ENCODE measurements around the gene SNCA. TPM values are rescaled to one million over a fixed set of nuclear protein-coding genes. Genes with fewer than 3 reads are reported as not detected.

Gene SNCA
- total RNA-seq, 1 donor from 2014 or later, result 52.2 TPM

- no peak for DNase-seq (ENCODE audit: extremely low read depth, low read depth, low spot score)
These were observed 79.7 kb downstream of the SNCA start for GRCh38 chr4:89757154-89757719.

DNA sequence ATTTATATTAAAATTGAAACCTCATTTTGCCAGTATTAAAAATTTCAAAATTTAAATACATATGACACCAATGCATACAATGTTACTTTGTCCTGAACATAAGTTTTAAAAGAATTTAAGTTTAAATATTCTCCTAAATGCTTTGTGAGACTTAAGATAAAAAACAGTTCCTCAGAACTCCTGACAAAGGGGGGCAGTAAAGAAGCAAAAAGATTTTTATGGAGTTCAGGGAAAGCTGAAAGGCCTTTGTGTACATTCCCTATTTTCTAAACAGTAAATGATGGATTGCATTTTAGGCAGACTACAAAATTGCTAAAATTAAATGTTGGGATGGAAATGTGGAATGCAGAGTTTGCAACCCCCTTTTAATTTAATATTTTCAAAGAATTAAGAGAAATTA is 81.7 kb downstream of the SNCA start:
- DNase-seq (ENCODE audit: extremely low read depth, low read depth, low spot score), result no peak

GRCh38 chr4:89754531-89754930 is 82.4 kb downstream of the SNCA start:
- no peak for DNase-seq (ENCODE audit: extremely low read depth, low read depth, low spot score)

DNA sequence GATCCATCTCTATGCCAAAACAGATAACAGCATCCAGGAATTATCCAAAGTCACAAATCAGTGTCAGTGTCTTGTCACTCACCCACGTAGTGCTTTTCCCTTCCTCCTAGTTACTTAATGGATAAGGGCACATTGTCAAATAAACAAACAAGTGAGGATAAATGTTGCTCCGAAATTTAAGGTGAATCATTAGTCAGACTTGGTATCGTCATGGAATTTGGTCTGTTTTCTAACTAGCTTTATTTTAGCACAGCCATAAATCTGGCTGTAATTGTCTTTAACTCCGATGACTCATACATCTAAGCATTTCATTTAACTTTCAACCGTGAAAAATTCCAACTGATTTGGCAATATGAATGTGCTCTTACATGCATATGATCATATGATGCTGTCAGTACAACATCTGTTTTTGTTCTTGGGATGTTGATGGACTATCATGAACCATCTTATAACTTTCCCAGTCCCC is 83.3 kb downstream of the SNCA start:
- DNase-seq (ENCODE audit: extremely low read depth, low read depth, low spot score), result peak; percentile 97

GRCh38 chr4:89752932-89753598 is 83.9 kb downstream of the SNCA start:
- DNase-seq (ENCODE audit: extremely low read depth, low read depth, low spot score), result no peak

- DNase-seq (ENCODE audit: extremely low read depth, low read depth, low spot score), result no peak
These were observed 85.5 kb downstream of the SNCA start for GRCh38 chr4:89751416-89751815.

- DNase-seq (ENCODE audit: extremely low read depth, low read depth, low spot score), result no peak
These were observed 90.6 kb downstream of the SNCA start for GRCh38 chr4:89746377-89746776.

DNA sequence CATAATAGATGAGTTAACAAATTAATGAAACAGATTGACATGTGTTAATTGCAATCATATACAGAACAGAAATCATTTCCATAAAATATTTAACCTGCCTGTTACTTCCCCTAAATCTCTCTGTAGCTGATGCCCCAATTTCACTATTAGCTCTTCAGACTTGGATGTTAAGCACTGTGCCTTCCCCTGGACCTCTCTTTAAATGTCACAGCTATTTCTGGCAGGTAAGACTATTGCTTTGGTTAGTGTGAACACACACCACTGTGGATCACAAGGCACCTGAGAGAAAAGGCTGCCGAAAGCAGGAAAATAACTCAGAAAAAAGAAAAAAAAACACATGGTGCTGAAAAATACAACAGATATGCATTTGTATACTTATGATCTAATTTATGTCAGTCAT is 91.3 kb downstream of the SNCA start:
- DNase-seq (ENCODE audit: extremely low read depth, low read depth, low spot score), result no peak

DNA sequence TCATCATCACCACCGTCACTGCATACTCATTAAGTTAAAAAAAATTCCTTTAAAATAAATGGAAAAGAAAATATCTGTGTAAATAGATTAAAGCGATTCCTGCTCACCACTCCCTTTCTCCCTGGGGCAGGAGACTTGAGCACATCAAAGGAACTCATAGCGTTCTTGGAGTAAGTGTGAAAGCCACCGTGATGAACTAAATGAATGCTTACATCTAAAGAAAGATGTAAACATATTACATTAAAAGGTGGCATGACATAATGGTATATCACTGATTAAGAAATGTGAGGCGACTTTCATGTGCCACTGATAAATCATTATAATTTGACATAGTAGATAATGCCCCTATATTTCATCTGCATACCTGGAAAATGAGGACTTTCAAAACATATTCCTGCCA is 92.0 kb downstream of the SNCA start:
- no peak for DNase-seq (ENCODE audit: extremely low read depth, low read depth, low spot score)

GRCh38 chr4:89741768-89742167 is 95.2 kb downstream of the SNCA start:
- no peak for DNase-seq (ENCODE audit: extremely low read depth, low read depth, low spot score)

GRCh38 chr4:89739311-89739988 is 97.5 kb downstream of the SNCA start:
- DNase-seq (ENCODE audit: extremely low read depth, low read depth, low spot score), result no peak

- DNase-seq (ENCODE audit: extremely low read depth, low read depth, low spot score), result no peak
These were observed 99.1 kb downstream of the SNCA start for GRCh38 chr4:89737888-89738287.

GRCh38 chr4:89733946-89734345 is 103.0 kb downstream of the SNCA start:
- no peak for DNase-seq (ENCODE audit: extremely low read depth, low read depth, low spot score)

DNA sequence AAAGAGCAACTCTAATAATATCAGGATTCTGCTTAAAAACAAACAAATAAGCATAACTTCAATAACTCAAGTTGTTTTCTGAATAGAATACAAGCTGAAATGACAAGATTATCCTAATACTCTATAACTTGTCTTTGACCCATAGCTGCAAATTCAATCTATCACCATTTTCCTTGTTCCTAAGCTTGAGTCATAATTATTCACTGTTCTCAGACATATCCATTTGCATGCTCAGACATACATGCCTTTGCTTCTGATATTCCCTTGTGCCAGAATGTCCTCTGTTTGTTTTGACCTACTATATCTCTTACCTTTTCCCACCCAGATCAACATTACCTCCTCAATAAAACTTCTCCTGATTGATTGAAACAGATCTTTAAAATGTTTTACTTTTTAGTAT is 109.7 kb downstream of the SNCA start:
- no peak for DNase-seq (ENCODE audit: extremely low read depth, low read depth, low spot score)

GRCh38 chr4:89725268-89725667 is 111.7 kb downstream of the SNCA start:
- DNase-seq (ENCODE audit: extremely low read depth, low read depth, low spot score), result no peak

DNA sequence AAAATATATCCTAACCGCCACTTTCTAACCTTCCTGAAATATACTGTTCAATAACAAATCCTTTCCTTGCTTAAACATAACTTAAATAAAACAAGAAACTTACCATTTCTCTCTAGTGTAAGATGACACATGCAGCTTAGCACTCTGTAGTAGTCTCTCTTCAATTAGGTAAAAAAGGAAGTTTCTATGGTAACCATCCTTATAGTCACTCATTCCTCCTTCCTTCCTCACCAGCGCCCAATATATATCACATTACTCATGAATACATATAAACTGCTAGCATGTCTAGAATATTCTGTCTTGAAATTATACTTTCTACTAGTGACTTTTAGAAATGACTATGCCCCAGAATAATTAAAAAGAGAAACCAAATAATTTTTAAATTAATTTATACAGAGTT is 112.2 kb downstream of the SNCA start:
- no peak for DNase-seq (ENCODE audit: extremely low read depth, low read depth, low spot score)

DNA sequence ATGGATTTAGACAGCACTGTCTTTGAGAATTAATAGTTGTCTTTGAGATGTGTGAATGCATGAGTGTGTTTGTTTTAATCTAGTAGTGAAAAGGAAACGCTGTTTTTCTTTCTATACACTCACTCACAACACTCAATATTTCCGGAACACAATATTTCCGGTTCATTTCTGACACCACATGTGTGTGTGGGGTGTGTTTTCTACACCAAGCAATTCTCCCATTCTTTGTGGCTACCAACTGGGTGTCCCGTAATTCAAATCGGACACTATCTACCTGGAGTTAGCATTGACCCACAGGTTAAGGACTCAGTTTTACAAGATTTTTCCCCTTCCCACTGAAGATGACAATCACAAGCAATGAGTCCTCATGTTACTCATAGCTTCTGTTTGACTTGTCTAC is 113.9 kb downstream of the SNCA start:
- DNase-seq (ENCODE audit: extremely low read depth, low read depth, low spot score), result no peak

GRCh38 chr4:89722517-89722916 is 114.4 kb downstream of the SNCA start:
- no peak for DNase-seq (ENCODE audit: extremely low read depth, low read depth, low spot score)

DNA sequence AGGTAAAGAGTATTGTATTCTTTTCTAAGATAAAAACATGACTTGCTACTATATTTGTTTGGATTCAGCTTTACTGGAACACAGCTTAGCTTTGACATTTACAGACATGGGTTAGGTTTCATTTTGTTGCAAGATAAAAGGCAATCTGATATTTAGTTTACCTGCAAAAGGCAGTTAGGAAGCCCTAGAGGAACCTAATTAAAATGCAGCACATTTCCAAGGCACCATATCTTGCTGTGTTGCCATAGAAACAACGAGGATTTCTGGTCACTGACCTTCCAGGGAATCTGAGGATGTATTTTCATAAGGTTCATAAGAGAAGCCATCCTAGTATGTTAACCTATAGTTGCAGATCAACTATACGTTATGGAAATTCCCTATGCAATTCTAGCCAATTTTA is 116.0 kb downstream of the SNCA start:
- DNase-seq (ENCODE audit: extremely low read depth, low read depth, low spot score), result no peak

- DNase-seq (ENCODE audit: extremely low read depth, low read depth, low spot score), result no peak
These were observed 117.3 kb downstream of the SNCA start for GRCh38 chr4:89719536-89720090.

DNA sequence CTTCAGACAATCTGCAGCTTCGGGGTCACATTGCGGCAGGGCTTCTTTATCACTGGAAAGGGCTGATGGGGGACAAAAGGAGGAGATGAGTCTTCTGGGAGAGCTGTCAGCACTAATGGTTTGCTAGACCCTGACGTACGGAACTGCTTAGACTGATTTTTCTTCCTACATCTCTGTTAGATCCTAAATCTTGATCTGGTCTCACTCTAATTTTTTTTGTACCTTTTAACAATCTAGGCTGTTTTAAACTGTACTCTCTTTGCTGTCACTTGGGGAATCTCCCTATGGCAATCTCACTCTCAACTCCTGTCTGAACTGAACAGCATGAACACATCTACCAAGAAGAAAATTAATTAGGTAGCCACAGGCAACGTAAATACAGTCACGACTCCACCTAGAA is 120.1 kb downstream of the SNCA start:
- no peak for DNase-seq (ENCODE audit: extremely low read depth, low read depth, low spot score)

DNA sequence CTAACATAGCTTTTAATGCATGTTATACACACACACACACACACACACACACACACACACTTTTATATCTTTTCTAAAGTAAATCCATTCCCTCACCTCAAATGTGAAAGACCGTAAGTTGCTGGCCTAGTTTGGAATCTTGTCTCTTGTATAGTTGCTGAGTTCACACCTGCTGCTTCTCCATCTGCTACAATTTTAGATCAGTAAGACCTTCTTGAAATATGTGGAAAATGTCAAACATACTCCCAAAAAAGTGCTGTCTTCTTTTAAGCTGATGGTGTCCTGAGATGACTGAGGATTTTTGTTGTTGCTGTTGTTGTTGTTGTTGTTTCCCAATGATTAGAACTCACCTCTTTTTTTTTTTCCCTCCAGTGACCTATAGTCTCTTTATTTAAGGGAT is 121.3 kb downstream of the SNCA start:
- DNase-seq (ENCODE audit: extremely low read depth, low read depth, low spot score), result no peak
